ENCODE measurements around the gene RHBDF2.

DNA sequence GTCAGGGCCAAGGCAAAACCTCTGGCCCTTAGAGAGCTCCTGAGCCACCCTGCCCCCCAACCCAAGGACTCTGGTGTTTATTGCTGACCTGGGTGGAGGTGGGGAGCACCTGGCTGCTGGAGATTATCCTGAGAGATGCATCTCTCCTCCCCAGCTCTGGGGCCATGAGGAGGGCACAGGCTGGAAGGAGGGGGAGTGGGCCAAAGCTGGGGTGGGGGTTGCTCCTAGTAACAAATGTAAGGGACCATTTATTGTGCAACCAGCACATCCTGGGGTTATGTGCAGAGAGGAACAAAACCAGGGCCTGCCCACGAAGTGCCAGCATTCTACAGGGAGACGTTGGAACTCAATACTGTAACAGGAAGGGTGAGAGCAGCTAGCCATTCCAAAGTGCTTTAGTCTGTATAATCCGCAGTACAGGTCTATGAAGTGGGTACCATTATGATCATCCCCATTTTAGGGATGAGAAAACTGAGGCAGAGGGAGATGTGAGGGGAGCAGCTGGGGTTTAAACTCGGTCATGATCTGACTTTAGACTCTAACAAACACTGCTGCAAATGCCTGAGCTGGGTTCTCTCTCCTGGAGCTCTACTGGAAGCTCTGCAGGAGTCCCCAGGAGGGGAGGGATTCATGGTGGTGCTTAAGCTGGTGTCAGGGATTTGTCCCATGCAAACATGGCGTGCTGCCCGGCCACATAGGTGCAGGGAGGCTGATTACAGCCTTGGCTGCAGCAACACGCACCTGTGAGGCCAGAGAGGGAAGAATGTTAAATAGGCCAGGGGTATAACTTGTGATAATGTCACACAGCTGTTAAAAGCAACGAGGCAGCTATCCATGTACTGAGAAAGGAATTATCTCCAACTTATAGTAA, 1.4 kb upstream of the RHBDF2 start:
- TF ChIP-seq, protein P1, sequence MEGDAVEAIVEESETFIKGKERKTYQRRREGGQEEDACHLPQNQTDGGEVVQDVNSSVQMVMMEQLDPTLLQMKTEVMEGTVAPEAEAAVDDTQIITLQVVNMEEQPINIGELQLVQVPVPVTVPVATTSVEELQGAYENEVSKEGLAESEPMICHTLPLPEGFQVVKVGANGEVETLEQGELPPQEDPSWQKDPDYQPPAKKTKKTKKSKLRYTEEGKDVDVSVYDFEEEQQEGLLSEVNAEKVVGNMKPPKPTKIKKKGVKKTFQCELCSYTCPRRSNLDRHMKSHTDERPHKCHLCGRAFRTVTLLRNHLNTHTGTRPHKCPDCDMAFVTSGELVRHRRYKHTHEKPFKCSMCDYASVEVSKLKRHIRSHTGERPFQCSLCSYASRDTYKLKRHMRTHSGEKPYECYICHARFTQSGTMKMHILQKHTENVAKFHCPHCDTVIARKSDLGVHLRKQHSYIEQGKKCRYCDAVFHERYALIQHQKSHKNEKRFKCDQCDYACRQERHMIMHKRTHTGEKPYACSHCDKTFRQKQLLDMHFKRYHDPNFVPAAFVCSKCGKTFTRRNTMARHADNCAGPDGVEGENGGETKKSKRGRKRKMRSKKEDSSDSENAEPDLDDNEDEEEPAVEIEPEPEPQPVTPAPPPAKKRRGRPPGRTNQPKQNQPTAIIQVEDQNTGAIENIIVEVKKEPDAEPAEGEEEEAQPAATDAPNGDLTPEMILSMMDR (IDR thresholded peaks at IDR 0.05) = no peak
- no peak for TF ChIP-seq EZH2 (IDR thresholded peaks at IDR 0.05; ENCODE audit: borderline replicate concordance, insufficient read depth, low read depth, low read length, poor library complexity, severe bottlenecking)

Data from B cell (primary cell).